HL-60/S4 treated with phorbol 12-myristate 13-acetate at 8.2 ng/mL for 4 days and 3 days (cell line): ENCODE measurements around the gene CPPED1.

ENCODE experiments used
- in situ Hi-C: fragments of 300-500 bp; cut with MboI; formaldehyde crosslinking; loops from 2 replicates; pipeline ENCODE4 v1.15.0; 2022; ENCODE audit warnings: low sequenced_read_pairs

CPPED1 gene

GRCh38 chr16:12613131-12613991 is 190.3 kb downstream of the CPPED1 start:
- in situ Hi-C loops: no loop called here

DNA sequence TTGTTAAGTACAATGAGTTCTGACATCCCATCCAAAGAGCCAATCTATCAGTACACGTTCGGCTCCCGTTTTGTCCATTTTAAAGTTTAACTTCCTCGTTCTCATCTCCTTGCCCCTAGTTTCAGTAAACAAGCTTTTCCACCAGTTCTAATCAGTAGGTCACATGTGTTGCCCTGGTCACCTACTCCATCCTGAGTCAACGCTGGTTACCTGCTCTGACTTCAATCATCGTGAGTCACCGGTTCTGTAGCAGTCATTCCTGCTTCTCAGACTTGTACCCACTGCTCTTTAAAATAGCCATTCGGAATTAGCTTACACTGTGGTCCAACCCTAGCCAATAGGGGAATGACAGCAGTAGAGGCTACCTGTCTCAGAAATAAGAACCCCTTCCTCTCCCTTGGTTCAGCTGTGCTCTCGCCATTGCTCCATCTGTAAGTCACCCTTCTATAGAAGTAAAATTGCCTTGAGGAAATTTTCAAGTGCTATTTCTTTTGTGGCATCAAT is 191.0 kb downstream of the CPPED1 start:
- in situ Hi-C loops: no loop called here

DNA sequence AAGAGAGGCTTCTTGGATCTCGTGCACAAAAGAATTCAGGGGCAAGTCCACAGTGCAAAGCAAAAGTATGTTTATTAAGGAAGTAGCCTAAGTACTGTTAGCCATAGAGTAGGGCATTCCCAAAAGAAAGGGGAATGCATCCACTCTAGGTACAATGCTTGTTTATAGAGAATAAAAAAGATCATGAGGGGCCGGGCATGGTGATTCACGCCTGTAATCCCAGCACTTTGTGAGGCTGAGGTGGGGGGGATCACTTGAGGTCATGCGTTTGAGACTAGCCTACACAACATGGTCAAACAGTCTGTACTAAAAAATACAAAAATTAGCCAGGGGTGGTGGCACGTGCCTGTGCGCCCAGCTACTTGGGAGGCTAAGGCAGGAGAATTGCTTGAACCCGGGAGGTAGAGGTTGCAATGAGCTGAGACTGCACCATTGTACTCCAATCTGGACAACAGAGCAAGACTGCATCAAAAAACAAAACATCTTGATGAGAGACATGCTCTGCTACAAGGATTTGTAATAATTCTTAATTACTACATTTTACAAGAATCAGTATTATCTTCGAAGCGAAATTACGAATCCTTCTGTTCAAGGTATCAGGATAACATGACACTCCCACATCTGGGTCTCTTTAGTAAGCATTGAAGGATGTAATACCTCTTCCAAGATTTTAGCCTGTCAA is 191.6 kb downstream of the CPPED1 start:
- in situ Hi-C loops: no loop called here

- in situ Hi-C loops: no loop called here
Observed at GRCh38 chr16:12611006-12611477, 192.6 kb downstream of the CPPED1 start.

DNA sequence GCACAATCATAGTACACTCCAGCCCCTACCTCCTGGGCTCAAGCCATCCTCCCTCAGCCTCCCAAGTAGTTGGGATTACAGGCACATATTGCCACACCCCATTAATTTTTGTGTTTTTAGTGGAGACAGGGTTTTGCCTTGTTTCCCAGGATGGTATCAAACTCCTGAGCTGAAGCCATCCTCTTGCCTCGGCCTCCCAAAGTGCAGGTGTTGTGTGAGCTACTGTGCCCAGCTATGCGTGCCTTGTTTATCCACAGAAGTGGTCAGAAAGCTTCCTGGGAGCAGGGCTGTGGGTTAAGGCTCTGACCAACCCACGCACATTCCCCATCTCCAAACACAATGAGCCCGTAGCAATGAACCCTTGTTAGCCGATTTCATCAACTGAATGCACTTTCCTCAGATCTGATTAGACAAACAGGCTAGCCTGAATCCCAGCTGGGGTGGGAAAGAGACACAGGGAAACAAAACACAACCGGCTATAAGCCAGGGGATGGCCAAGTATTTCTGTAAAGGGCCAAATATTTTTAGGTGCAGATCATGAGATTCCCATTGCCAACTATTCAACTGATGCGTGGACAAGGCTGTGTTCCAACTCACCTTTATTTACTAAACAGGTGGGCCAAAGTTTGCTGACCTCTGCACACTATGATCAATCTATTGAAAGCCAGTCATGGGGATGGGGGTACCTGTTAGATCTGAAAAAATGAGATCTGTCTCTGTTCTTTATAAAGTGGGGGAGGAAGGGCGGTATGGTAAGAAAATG is 193.6 kb downstream of the CPPED1 start:
- in situ Hi-C loops: no loop called here
